Activated CD8-positive, alpha-beta memory T cell treated with anti-CD3 and anti-CD28 coated beads for 24 hours (primary cell): ENCODE measurements around the gene OR2T2.
"Not testable (repeated sequence)": the region's sequence is repeated elsewhere in the genome, so short reads cannot be mapped to it uniquely, and the experiment has no call there.

ENCODE experiments used
- DNase-seq: peaks from one replicate; pipeline ENCODE4 v3.0.0-alpha.2; 2020

Gene OR2T2

GRCh38 chr1:248453619-248454018 lies 8.2 kb downstream of the OR2T2 start:
- DNase-seq: not testable (repeated sequence)

DNA sequence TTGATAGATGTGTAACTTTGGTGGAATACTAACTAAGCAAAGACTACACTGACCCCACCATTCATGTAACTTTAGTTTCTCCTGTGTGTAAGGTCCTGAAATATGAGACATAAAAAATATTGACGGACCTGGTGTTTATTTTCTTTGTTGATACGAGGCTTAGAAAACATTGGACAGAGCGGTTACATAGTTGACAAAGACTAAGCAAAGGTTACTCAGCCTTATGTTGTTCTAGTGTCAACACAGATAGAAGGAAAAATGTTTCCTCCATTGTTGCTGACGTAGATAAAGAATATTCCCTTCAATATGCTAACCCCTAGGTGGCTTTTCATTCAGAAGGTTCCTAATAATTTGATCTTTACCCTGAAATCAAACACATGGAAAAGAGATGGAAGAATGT lies 9.6 kb downstream of the OR2T2 start:
- DNase-seq: not testable (repeated sequence)

DNA sequence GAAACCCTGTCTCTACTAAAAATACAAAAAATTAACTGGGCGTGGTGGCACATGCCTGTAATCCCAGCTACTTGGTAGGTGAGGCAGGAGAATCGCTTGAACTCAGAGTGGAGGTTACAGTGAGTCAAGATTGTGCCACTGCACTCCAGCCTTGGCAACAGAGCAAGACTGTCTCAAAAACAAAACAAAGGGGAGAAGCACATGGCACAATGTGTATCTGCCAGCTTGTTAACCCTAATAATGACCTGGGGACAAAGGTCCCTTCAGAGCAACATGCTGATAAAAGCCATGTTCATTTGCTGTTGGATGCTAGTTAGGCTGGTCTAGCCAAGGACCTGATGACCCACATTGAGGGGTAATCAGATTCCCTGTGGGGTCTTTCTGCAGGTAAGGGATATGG lies 11.2 kb downstream of the OR2T2 start:
- DNase-seq: not testable (repeated sequence)

DNA sequence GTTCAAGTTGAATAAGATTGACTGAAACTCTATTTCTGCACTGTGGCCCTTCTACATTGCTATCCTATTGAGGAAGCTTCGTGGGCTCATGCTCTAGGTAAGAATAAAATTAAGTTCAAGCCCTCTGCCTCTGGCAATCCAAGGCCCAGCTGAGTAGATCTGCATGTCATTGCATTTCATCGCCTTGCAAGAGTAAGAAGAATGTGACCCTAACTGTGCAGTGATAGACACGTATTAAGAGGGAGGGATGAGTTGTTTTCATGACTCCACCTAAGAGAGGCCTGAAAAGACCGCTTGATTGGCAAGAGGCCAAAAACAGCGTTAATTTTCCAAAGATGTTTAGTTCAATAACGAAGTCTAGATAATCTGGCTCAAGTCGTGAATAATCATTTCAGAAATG lies 13.7 kb downstream of the OR2T2 start:
- DNase-seq: not testable (repeated sequence)

GRCh38 chr1:248471154-248471553 lies 25.7 kb downstream of the OR2T2 start:
- no peak for DNase-seq

- not testable (repeated sequence) for DNase-seq
Measured at GRCh38 chr1:248472111-248472510, 26.7 kb downstream of the OR2T2 start.

DNA sequence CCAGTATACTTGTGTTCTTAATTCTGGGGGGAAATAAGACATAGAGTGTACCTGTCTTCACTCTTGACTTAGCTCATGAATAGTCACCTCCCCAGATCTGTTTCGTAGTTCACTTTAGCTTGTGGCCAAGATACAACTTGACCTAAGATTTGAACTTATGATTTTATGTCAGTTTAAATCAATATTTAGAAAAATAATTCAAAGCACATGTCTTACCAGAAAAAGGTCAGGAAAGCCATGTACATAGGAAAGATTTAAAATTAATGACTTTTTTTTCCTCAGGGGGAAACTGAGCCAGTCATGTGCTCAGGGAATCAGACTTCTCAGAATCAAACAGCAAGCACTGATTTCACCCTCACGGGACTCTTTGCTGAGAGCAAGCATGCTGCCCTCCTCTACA lies 27.6 kb downstream of the OR2T2 start, which contains the start of gene OR2T3:
Gene OR2T3, plus strand, starts transcription at position 301 of the 400 bp plus-strand sequence. Its CDS starts 0 bp downstream, at position 301.
- DNase-seq: not testable (repeated sequence)

GRCh38 chr1:248475660-248476059 lies 30.2 kb downstream of the OR2T2 start:
- DNase-seq: not testable (repeated sequence)

- DNase-seq: not testable (repeated sequence)
Measured at GRCh38 chr1:248481686-248482579, 36.5 kb downstream of the OR2T2 start.

- not testable (repeated sequence) for DNase-seq
Measured at GRCh38 chr1:248488289-248488688, 42.9 kb downstream of the OR2T2 start, which contains the start of gene OR2T5. Gene OR2T5 (plus strand): TSS chr1:248488589. CDS start chr1:248488589, 0 bp downstream.

GRCh38 chr1:248496661-248497060 lies 51.2 kb downstream of the OR2T2 start:
- not testable (repeated sequence) for DNase-seq

DNA sequence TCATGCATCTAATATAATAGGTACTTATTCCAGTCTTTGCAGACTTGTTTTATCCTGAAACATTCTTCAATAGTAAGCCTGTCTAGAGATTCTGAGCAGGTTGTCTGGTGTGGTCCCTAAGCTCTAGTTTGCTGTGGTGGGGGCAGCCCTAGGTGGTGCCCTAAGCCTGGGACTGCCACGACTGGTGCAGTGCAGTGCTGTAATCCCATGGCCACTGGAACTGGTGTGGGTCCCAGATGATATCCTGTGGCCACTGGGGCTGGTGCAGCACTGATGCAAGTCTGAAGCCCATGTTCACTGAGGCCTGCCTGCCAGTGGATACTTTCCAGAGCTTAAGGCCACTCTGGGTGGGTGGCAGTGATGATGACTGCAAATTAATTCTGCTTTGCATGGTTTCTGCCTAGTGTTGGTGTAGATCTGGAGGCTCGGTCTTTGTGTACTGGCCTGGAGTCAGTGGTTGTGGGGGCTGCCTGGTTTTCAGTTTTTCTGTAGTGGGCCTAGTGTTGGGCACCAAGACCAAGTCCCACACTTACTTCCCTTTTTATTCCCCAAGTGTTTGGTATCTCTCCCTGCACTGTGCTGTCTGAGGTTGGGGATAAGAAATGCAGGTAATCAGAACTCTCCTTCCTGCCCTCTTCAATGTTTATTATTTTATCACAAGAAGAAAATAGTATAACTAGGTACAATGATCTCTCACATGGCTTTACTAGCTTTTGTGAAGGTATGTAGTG lies 55.0 kb downstream of the OR2T2 start:
- not testable (repeated sequence) for DNase-seq
